HG03139 (cell line): Measurements from ENCODE around the gene SHD.
"Not testable (repeated sequence)": the region's sequence is repeated elsewhere in the genome, so short reads cannot be mapped to it uniquely, and the experiment has no call there.

Experiments used
- ATAC-seq: cut with Tn5 transposase; IDR thresholded peaks from one replicate; pipeline ENCODE4 v1.9.1; 2021; ENCODE audit not compliant: unreplicated experiment

Gene SHD

DNA sequence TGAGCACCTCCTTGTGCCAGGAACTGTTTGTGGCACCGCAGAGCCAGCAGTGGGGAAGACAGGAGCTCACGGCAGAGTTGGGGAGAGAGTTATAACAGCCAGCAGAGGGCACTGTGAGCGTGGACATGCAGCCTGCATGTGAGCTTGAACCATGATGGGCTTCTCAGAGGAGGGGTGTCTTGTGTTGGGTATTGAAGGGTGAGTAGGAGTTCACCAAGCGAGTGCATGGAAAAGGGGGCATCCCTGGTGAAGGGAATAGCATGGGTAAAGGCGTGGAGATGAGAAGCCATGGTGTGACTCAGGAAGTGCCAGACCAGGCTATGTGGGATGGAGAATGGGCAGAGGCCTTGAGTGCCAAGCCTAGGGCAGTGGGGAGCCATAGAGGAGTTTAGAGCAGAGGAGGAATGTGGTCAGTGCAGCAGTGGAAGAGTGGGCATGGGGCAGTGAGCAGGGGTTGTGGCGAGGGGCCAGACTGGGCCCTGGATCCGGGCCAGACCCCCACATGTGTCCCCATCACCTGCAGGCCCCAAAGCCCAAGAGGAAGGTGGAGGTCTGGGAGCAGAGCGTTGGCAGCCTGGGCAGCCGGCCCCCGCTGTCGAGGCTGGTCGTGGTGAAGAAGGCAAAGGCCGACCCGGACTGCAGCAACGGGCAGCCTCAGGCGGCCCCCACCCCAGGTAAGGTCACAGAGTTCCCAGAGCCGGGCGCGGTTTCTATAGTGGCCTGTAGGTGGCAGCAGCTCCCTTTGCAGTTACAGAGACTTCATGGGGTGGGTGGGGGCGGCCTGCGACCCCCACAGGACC is 11.8 kb upstream of the SHD start:
- ATAC-seq: no peak

DNA sequence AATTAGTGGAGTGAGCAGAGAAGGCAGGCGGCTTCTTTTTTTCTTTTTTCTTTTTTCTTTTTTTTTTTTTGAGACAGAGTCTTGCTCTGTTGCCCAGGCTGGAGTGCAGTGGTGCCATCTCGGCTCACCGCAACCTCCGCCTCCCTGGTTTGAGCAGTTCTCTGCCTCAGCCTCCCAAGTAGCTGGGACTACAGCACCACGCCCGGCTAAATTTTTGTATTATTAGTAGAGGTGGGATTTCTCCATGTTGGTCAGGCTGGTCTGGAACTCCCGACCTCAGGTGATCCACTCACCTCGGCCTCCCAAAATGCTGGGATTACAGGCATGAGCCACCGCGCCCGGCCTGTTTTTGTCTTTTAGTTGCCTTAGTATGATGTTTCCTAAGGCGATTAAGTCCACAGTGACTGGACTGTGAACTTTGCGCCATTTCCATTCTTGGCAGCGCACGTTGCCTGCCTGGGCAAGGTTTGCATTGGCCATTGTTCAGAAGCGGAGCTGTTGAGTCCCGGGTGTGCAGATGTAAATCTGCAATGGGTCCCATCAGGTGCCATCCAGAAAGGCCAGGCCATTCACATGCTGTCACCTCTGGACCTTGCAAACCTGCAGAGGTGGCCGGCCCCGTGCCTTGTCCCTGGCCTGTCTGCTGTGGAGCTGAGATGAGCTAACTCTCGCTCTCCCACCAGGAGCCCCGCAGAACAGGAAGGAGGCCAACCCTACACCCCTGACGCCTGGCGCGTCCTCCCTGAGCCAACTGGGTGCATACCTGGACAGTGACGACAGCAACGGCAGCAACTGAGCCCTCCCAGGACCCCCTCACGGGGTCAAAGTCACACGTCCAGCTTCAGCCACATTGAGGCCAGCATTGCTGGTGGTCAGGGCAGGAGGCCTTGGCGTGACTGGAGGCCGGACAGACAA is 10.9 kb upstream of the SHD start:
- ATAC-seq: no peak

DNA sequence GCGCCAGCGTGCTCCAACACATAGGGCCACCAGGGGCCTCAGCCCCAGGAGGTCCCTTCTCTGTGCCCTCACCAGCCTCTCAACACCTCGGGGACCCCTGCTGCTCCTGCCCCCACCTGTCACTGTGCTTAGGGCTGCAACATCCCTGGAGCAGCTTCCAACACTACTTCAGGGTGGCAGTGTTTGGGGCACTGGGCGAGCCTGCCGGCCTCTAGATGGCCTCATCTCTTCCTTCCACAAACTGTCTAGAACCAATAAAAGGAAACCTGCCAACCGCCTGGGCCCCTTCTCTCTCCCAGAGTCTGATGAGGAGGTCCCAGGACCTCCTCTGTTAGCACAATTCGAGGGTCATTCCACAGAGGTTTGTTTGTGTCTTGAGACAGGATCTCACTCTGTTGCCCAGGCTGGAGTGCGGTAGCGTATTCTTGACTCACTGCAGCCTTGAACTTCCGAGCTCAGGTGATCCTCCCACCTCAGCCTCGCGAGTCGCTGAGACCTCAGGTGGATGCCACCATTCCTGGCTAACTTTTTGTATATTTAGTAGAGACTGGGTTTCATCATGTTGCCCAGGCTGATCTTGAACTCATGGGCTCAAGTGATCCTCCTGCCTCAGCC is 10.1 kb upstream of the SHD start:
- no peak for ATAC-seq

DNA sequence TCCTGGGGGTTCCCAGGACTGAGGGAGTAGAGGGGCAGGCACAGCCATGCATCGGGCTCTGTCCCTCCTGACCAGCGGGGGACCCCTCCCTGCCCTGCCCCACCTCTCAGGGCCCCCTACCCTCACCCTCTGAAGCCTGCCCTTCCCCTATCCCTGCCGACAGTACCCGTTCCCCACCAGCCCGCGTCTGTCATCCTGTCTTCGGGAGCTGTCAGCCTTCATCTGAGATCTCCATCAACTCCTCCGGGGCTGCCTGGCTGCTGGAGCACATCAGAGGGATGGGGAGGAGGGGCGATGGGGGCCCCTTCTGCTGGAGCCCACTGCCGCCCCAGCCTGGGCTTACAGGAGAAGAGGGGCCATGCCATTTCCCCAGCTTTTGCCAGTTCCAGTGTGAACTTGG is 6.2 kb upstream of the SHD start:
- ATAC-seq: no peak

DNA sequence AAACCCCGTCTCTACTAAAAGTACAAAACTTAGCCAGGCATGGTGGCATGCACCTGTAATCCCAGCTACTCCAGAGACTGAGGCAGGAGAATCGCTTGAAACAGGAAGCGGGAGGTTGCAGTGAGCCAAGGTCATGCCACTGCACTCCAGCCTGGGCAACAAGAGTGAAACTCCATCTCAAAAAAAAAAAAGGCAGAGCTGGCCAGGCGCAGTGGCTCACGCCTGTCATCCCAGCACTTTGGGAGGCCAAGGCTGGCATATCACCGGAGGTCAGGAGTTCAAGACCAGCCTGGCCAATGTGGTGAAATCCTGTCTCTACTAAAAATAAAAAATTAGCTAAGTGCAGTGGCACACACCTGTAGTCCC is 4.8 kb upstream of the SHD start:
- ATAC-seq: not testable (repeated sequence)

DNA sequence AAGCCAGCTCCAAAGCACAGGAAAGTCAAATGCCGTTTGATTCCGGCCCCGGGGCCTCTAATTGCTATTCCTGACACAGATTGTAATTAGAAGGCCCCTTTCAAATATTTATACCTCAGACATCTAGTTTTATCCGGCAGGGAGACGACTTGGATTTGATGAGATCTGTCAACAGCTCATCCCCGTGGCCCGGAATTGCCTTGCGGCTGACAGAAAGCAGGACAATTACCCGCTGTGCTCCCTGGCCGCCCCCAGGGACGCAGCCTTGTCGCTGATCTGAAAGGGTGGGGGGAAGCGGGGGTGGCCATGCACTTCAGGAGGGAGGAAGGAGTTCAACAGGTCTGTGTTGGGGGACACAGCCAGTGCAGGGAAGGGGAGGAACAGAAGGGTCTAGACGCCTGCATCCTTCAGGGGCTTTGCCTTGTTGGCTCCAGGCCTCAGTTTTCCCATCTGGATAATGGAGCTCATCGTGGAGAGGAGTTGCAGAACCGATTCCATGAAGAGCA is 1.8 kb upstream of the SHD start:
- no peak for ATAC-seq

DNA sequence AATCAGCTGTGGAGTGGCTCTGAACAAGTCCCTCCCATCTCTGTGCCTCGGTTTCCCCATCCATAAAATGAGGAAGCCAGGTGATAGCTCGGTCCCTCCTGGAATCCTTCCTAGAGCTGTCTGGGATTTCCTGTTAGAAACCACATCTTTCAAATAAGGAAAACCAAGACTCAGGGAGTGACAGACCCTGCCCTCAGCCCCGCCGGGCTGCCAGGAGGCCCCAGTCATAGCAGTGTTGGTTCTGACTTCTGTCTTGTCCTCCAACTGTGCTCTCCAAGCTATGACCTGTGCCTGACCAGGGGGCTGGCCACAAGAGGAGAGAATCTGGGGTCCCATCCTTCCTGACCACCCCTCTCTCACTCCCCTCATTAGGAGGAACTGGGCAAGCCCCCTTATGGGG is 1.1 kb upstream of the SHD start:
- no peak for ATAC-seq

DNA sequence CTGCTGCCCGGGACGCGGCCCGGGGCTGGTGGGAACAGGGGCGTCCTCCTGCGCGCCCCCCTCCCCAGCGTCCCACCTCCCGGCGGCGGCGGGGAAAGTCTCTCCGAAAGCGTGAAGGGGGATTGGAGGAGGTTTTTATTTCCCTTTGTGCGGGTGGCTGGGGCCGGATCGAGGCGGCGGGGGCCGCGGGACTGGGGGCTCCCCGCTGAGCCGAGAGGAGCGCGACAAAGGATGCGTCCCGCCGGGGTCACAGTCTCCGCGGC is 132 bp downstream of the SHD start:
- ATAC-seq: no peak

DNA sequence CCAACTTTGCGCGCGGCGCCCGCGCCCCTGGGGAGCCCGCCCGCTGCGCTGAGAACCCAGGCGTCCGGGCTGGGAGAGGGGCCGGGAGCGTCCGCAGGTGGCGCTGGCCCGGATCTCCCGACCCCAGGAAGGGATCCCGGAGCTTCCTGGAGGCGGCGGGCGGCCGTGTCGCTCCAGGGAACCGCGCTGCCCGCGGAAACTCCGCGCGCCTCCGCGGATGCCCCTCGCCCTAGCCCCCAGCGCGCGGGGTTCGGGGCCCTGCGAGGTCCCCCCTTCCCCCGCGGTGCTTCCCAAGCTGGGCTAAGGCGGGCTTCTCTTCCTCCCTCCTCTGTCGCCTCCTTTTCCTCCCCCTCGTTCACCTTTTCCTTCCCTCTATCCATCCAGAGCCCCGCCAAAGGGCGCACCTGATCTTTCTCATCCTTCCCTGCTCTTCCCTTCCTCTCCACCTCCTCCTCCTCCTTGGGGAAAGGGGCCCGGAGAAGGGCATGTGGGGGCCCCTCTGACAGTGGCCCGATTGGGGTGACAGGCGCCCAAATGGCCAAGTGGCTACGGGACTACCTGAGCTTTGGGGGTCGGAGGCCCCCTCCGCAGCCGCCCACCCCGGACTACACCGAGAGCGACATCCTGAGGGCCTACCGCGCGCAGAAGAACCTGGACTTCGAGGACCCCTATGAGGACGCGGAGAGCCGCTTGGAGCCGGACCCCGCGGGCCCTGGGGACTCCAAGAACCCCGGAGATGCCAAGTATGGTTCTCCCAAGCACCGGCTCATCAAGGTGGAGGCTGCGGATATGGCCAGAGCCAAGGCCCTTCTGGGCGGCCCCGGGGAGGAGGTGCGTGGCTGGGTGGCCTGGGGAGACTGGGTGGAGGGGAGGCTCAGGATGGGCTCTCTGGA is 710 bp downstream of the SHD start:
- no peak for ATAC-seq

DNA sequence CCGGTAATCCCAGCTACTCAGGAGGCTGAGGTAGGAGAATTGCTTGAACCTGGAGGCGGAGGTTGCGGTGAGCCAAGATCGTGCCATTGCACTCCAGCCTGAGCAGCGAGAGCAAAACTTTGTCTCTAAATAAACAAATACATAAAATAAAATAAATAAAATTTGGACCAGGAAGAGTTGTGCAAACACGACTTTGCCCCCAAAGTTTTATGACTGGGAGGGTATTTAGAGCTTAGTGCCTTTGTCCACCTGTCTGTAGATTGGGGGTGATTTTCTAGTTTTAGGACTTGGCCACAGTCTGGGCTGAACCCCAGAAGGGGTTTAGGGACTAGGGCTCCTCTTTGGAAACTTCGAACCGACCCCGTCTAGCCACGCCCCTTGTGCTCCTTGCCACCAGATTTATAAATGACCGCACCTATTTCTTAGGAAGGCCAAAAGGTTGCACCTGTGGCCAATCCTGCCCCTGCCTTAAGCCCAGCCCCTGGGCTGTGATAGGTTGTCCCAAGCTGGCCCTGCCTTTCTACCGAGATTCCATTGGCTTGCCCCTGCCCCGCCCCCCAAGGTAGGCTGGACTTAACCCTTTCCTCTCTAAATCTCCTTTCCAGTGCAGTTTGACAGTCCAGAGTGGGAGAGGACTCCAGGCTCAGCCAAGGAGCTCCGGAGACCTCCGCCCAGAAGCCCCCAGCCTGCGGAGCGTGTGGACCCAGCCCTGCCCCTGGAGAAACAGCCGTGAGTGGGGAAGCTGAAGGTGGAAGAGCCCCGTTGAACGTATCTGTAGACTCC is 5.3 kb downstream of the SHD start:
- ATAC-seq: no peak

DNA sequence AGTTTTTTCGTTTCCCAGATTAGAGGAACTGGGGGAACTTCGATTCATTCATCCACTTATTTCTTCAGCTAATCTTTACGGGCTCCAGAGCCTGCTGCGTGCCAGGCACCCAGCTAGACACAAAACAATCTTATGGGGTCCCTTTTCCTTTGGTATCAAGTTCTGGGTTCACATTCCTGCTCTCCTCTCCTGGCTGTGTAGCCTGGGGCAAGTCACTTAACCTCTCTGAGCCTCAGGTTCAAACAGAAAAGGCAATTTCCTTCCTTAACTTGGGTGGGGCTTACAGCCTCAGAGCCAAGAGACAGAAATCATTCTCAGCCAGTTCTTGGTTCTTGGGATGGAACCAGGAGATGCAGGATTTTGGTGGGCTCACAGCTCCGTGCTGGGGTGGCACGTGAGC is 5.9 kb downstream of the SHD start:
- ATAC-seq: no peak

DNA sequence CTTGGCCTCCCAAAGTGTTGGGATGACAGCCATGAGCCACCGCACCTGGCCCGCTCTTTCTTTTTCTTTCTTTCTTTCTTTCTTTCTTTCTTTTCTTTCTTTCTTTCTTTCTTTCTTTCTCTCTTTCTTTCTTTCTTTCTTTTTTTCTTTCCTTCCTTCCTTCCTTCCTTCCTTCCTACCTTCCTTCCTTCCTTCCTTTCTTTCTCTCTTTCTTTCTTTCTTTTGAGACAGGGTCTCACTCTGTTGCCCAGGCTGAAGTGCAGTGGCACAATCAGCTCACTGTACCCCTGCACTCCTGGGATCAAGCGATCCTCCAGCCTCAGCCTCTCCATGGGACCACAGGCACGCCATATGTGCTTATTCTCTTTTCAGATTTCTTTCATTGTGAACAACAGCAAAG is 7.1 kb downstream of the SHD start:
- ATAC-seq: not testable (repeated sequence)

DNA sequence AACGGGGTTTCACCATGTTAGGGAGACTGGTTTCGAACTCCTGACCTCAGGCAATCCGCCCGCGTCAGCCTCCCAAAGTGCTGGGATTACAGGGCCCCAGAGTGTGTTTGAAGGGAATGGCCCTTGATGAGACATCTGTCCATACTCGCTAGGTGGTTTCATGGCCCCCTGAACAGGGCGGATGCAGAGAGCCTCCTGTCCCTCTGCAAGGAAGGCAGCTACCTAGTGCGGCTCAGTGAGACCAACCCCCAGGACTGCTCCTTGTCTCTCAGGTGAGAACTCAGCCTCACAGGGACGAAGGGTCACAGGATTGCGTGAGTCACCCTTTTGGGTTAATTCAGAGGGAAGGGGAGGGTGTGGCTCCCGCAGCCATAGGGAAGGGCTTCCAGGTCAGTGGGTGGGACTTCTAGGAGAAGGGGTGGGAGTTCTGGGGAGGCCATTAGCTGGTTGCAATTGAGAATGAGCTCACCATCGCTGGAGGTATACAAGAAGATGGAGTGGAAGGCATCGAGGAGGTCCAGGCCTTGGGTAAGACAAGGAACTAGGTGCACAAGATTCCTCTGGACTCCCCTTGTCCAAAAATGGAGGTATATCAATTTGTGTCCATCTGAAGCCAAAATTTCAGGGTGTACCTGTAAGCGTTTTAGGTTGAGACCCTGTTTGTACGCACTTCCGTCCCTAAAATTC is 9.2 kb downstream of the SHD start:
- ATAC-seq: no peak

DNA sequence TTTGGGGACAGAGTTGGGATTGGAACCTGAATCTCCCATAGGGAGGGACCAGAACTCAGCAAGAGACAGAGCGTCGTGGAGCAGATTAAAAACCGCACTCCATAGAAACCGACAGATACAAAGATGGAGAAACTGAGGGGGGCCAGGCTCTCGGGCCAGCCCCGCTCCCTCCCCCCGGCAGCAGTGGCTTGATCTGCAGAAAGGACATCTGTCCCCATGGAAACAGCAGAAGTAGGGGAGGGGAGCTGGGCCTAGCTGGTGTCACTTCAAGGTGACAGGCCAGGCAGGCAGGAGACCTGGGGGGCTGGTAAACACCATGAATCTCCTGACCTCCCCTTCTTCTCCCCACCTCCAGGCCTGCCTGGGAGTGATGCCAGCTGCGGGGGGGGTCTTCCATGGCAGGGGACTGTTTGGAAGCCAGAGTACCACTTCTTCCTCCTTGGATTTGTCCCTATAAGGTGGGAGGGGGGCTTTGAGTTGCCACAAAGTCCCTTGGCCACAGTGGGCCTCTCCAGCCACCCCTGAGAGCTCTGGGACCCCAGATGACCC is 12.2 kb downstream of the SHD start:
- no peak for ATAC-seq

DNA sequence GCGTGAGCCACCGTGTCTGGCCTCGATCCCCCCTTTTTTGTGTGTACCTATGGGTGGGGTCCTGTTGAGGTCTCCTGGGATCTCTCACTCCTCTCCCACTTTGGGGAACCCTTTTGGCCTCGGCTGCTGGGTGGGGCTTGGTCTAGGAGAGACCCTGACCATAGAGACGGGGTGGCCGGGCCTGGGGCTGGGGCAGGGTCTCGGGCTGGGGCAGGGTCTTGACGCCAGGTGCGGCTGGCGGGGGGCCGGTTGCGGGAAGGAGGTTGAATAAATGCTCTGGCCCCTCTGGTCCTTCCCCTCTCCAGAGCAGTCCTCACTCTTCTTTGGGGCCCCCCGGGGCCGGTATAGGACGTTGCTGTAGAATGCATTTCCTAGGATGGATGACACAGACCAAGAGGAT is 13.4 kb downstream of the SHD start:
- no peak for ATAC-seq

DNA sequence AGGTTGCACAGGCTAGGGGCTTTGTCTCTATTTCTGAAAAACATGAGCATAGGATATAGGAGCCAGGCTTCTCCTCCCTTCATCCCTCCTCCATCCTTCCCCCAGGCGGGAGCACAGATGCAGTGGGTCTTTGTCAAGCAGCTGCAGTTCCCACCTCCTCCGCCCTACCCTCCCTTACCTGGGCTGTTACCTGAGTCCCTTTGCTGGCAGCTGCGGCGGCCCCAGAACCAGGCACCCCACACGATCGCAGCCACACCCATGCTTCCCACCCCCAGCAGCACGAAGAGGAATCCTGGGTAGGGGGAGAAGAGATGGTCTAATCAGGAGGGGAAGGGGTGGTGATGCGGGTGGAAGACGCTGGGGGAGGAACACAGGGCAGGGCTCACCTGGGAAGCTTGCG is 15.3 kb downstream of the SHD start:
- no peak for ATAC-seq

DNA sequence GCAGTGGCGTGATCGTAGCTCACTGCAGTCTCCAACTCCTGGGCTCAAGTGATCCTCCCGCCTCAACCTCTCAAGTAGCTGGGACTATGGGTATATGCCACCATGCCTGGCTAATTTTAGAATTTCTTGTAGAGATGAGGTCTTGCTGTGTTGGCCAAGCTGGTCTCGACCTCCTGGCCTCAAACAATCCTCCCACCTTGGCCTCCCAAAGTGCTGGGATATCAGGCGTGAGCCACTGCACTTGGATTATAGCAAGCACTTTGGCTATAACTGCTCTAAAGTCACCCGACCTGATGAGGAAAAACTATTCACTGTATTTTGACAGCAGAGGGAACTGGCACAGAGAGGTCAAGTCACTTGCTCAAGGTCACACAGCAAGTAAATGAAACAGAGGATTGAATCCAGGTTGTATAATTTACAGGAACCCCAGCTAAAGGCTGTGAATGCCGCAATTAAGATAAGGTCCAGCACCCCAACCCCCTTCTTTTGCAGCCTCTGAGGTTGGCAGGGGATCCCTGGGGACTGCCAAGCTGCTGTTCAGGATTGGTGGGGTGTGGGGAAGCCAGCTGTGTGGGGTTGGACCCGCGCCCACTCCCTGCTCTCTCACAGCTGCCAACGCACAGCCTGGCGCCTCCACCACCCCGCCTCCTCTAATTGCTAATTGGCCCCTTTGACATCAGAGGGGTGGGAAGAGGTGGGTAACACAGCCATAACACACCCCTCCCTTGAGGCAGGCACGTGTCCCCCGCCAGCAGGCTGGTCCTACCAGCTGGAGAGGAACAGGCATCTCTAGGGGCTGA is 17.1 kb downstream of the SHD start:
- no peak for ATAC-seq
